ENCODE results near the gene MDFIC2.

The MDFIC2 gene

DNA sequence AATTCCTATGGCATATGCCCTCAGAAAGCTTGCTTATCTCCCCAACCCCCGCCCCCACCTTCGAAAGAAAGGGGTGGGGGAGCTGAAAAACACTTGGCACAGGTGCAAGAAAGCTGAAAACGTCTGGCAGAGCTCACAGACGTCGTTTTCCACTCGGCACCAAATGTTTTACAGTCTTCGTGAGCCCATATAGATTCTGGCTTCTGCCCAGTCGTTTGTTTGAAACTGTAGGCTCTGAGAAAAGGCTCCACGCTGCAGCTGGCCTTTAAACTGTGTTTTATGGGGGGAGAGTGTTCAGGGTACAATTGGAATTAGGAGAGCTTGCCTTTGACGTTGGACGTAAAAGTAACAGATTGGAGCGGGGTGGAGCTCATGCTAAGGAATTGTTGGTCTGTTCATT lies 130.3 kb downstream of the MDFIC2 start:
- Histone ChIP-seq H3K4me3 (ENCODE audit: low read depth, low read length) (no peak overlapping the region), H3K4me1 (ENCODE audit: control insufficient read depth, insufficient read depth, low read length, unreplicated experiment) (no peaks in the 10 kb centered on the region), H3K27ac (ENCODE audit: low read depth, low read length) (no peak overlapping the region), H3K27me3 (ENCODE audit: insufficient read depth, low read length) (peaks cover 9% of the 10 kb centered on the region; the same call in 1 of the 2 replicates), H3K36me3 (ENCODE audit: insufficient read depth, low read length) (no peaks in the 10 kb centered on the region), H2AFZ (ENCODE audit: low read length, unreplicated experiment) (no peak overlapping the region), H3K79me2 (ENCODE audit: control insufficient read depth, insufficient read depth, low read length, unreplicated experiment) (no peaks in the 10 kb centered on the region)

- Histone ChIP-seq H3K79me2 (ENCODE audit: control insufficient read depth, insufficient read depth, low read length, unreplicated experiment) (no peaks in the 10 kb centered on the region), H3K4me3 (ENCODE audit: low read depth, low read length) (no peak overlapping the region), H3K27me3 (ENCODE audit: insufficient read depth, low read length) (peaks cover 9% of the 10 kb centered on the region; the same call in 1 of the 2 replicates), H3K36me3 (ENCODE audit: insufficient read depth, low read length) (no peaks in the 10 kb centered on the region), H3K27ac (ENCODE audit: low read depth, low read length) (no peak overlapping the region), H3K4me1 (ENCODE audit: control insufficient read depth, insufficient read depth, low read length, unreplicated experiment) (no peaks in the 10 kb centered on the region), H2AFZ (ENCODE audit: low read length, unreplicated experiment) (no peak overlapping the region)
These were observed 131.8 kb downstream of the MDFIC2 start for GRCh38 chr3:70180664-70181063.

GRCh38 chr3:70179111-70179510 lies 133.3 kb downstream of the MDFIC2 start:
- Histone ChIP-seq H3K79me2 (ENCODE audit: control insufficient read depth, insufficient read depth, low read length, unreplicated experiment) (no peaks in the 10 kb centered on the region), H3K27ac (ENCODE audit: low read depth, low read length) (no peak overlapping the region), H2AFZ (ENCODE audit: low read length, unreplicated experiment) (no peak overlapping the region), H3K27me3 (ENCODE audit: insufficient read depth, low read length) (peaks cover 5% of the 10 kb centered on the region; the same call in 1 of the 2 replicates), H3K4me1 (ENCODE audit: control insufficient read depth, insufficient read depth, low read length, unreplicated experiment) (no peaks in the 10 kb centered on the region), H3K36me3 (ENCODE audit: insufficient read depth, low read length) (no peaks in the 10 kb centered on the region), H3K4me3 (ENCODE audit: low read depth, low read length) (no peak overlapping the region)

- H3K36me3 ChIP-seq (ENCODE audit: insufficient read depth, low read length) = no peaks in the 10 kb centered on the region
- no peaks in the 10 kb centered on the region for H3K4me1 ChIP-seq (ENCODE audit: control insufficient read depth, insufficient read depth, low read length, unreplicated experiment)
- no peak overlapping the region for H3K4me3 ChIP-seq (ENCODE audit: low read depth, low read length)
- no peak overlapping the region for H2AFZ ChIP-seq (ENCODE audit: low read length, unreplicated experiment)
- no peak overlapping the region for H3K27ac ChIP-seq (ENCODE audit: low read depth, low read length)
- H3K27me3 ChIP-seq (ENCODE audit: insufficient read depth, low read length) = peaks cover 4% of the 10 kb centered on the region; the same call in 1 of the 2 replicates
- H3K79me2 ChIP-seq (ENCODE audit: control insufficient read depth, insufficient read depth, low read length, unreplicated experiment) = no peaks in the 10 kb centered on the region
These were observed 134.4 kb downstream of the MDFIC2 start for GRCh38 chr3:70177881-70178645.

DNA sequence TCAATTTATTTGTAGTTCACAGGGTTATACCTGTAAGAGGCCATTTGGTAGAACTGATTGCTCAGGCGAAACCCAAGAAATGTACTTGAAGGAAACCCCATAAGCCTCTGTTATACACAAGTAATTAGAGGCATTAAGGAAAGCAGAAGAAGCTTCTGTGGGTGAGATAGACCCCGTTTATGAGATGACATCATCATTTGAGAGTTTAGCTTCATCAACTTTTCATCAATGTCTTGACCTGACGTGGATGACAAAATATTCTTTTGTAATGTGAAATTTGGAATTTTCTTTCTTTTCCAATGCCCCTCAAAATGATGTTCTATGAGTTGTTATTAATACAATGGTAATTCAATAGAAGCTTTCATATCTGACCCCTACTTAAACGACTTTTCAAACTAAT lies 136.2 kb downstream of the MDFIC2 start:
- no peaks in the 10 kb centered on the region for H3K4me1 ChIP-seq (ENCODE audit: control insufficient read depth, insufficient read depth, low read length, unreplicated experiment)
- no peaks in the 10 kb centered on the region for H3K79me2 ChIP-seq (ENCODE audit: control insufficient read depth, insufficient read depth, low read length, unreplicated experiment)
- no peak overlapping the region for H3K27ac ChIP-seq (ENCODE audit: low read depth, low read length)
- H3K27me3 ChIP-seq (ENCODE audit: insufficient read depth, low read length) = no peaks in the 10 kb centered on the region; the same call in 1 of the 2 replicates
- no peak overlapping the region for H2AFZ ChIP-seq (ENCODE audit: low read length, unreplicated experiment)
- no peaks in the 10 kb centered on the region for H3K36me3 ChIP-seq (ENCODE audit: insufficient read depth, low read length)
- no peak overlapping the region for H3K4me3 ChIP-seq (ENCODE audit: low read depth, low read length)

DNA sequence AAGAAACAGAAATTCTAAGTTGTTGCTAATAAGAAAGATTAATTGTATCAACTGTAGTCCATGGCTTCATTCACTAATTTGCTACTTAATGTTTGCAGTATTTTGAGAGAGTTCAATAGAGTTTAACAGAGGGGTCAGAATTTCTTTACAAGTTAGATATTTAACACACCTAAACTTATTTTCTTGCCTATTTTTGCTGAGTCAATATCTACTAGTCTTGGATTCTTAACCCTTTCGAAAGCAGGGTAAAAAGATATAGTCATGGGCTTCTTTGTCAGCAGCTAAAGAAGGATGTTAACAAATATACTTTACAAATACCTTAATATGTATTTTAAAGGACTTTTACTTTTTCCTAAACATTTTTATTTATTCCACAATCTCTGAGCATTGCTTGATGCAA lies 155.6 kb downstream of the MDFIC2 start:
- H3K27me3 ChIP-seq (ENCODE audit: insufficient read depth, low read length) = no peaks in the 10 kb centered on the region

GRCh38 chr3:70150599-70150998 lies 161.8 kb downstream of the MDFIC2 start:
- Histone ChIP-seq H3K4me3 (ENCODE audit: low read depth, low read length) (no peak overlapping the region), H3K27me3 (ENCODE audit: insufficient read depth, low read length) (no peaks in the 10 kb centered on the region), H2AFZ (ENCODE audit: low read length, unreplicated experiment) (no peak overlapping the region), H3K79me2 (ENCODE audit: control insufficient read depth, insufficient read depth, low read length, unreplicated experiment) (no peaks in the 10 kb centered on the region), H3K4me1 (ENCODE audit: control insufficient read depth, insufficient read depth, low read length, unreplicated experiment) (no peaks in the 10 kb centered on the region), H3K36me3 (ENCODE audit: insufficient read depth, low read length) (no peaks in the 10 kb centered on the region), H3K27ac (ENCODE audit: low read depth, low read length) (no peak overlapping the region)

More for the DNA sequence above, 155.6 kb downstream of the MDFIC2 start:
- no peaks in the 10 kb centered on the region for H3K4me1 ChIP-seq (ENCODE audit: control insufficient read depth, insufficient read depth, low read length, unreplicated experiment)
- H3K79me2 ChIP-seq (ENCODE audit: control insufficient read depth, insufficient read depth, low read length, unreplicated experiment) = no peaks in the 10 kb centered on the region
- no peak overlapping the region for H3K27ac ChIP-seq (ENCODE audit: low read depth, low read length)
- no peak overlapping the region for H3K4me3 ChIP-seq (ENCODE audit: low read depth, low read length)
- no peaks in the 10 kb centered on the region for H3K36me3 ChIP-seq (ENCODE audit: insufficient read depth, low read length)
- H2AFZ ChIP-seq (ENCODE audit: low read length, unreplicated experiment) = no peak overlapping the region

DNA sequence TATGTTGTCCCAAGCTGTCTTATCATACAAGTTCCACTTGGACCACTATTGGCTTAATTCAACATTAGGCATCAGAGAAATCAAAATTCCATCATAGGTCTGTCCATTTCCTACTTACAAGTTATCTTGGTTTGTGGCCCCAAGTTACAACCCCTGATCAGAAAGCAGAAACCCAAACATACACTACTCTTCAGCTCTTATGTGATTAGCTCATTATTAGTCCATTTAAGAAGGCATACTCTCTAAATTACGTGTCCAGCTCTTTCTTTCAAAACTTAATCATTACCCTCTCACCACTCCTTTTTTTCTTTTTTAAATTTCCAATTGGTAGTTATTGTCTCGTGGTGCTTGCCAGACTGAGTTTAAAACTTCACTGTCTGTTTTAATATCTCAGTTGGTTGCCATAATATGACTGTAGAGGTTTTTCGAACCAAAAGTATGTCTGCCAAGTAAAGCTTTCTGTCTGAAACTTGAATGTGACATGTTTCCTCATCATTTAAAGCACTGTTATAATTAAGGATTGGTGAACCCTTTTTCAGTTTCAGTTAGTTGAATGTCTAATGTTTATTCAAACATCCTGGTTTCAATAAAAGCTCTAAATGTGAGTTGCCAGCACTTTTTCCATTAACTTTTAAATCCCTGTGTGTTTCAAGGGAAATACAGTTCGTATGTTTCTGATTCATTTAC lies 162.6 kb downstream of the MDFIC2 start:
- no peaks in the 10 kb centered on the region for H3K27me3 ChIP-seq (ENCODE audit: insufficient read depth, low read length)
- no peaks in the 10 kb centered on the region for H3K79me2 ChIP-seq (ENCODE audit: control insufficient read depth, insufficient read depth, low read length, unreplicated experiment)
- no peaks in the 10 kb centered on the region for H3K36me3 ChIP-seq (ENCODE audit: insufficient read depth, low read length)
- H3K4me1 ChIP-seq (ENCODE audit: control insufficient read depth, insufficient read depth, low read length, unreplicated experiment) = no peaks in the 10 kb centered on the region
- H2AFZ ChIP-seq (ENCODE audit: low read length, unreplicated experiment) = no peak overlapping the region
- H3K4me3 ChIP-seq (ENCODE audit: low read depth, low read length) = no peak overlapping the region
- no peak overlapping the region for H3K27ac ChIP-seq (ENCODE audit: low read depth, low read length)
